Mesenteric fat pad (tissue), 1 donor: ENCODE measurements around the gene OXSR1. TPM values are rescaled to one million over a fixed set of nuclear protein-coding genes. Genes with fewer than 3 reads are reported as not detected.
"Not testable (repeated sequence)": the region's sequence is repeated elsewhere in the genome, so short reads cannot be mapped to it uniquely, and the experiment has no call there.

Experiments
- DNase-seq: peaks from one replicate; pipeline ENCODE4 v3.0.0-alpha.2; 2020; ENCODE audit warnings: low spot score
- total RNA-seq: library from RNA; stranded (reverse); fragmentation: NEBNext Ultra II Directional; extraction: Animal tissue kit (Norgen Biotek cat#: 25700); gene quantifications from one replicate; pipeline ENCODE4 v1.2.1, GENCODE V29; 2021
- donor health status: DM: yes; HTN: yes; CAD: no.

Gene OXSR1
- total RNA-seq, 1 donor from 2014 or later: 51.8 TPM

DNA sequence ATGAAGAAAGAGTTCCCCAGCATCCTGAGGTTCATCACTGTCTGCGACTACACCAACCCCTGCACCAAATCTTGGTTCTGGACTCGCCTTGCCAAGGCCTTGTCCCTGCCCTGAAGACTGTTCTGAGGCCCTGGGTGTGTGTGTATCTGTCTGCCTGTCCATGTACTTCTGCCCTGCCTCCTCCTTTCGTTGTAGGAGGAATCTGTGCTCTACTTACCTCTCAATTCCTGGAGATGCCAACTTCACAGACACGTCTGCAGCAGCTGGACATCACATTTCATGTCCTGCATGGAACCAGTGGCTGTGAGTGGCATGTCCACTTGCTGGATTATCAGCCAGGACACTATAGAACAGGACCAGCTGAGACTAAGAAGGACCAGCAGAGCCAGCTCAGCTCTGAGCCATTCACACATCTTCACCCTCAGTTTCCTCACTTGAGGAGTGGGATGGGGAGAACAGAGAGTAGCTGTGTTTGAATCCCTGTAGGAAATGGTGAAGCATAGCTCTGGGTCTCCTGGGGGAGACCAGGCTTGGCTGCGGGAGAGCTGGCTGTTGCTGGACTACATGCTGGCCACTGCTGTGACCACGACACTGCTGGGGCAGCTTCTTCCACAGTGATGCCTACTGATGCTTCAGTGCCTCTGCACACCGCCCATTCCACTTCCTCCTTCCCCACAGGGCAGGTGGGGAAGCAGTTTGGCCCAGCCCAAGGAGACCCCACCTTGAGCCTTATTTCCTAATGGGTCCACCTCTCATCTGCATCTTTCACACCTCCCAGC is 24.0 kb upstream of the OXSR1 start:
- DNase-seq: peak; percentile 87

DNA sequence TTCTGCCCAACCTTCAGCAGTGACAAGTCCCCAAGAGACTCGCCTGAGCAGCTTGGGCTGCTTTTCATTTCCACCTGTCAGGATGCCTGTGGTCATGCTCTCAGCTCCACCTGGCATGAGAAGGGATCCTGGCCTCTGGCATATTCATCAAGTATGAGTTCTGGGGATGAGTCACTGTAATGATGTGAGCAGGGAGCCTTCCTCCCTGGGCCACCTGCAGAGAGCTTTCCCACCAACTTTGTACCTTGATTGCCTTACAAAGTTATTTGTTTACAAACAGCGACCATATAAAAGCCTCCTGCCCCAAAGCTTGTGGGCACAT is 23.4 kb upstream of the OXSR1 start:
- DNase-seq: no peak

DNA sequence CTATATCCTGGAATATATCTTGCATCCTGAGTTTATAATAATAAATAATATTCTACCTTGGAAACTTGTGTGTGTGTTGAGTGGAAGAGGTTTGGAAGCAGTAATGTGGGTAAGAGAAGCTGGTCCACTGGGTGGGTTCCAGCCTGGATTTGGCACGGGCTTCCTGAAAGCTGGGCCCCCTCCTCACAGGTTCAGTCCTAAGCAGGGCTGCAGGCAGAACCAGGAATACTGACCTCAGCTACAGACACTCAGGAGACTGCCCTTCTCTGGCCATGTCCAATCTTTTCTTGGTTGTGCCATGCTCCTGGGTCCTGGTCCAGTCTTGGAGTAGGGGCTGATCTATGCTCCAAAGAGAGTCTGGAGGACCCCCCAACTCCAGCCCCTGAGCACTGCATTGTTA is 22.4 kb upstream of the OXSR1 start:
- DNase-seq: peak; percentile 57

DNA sequence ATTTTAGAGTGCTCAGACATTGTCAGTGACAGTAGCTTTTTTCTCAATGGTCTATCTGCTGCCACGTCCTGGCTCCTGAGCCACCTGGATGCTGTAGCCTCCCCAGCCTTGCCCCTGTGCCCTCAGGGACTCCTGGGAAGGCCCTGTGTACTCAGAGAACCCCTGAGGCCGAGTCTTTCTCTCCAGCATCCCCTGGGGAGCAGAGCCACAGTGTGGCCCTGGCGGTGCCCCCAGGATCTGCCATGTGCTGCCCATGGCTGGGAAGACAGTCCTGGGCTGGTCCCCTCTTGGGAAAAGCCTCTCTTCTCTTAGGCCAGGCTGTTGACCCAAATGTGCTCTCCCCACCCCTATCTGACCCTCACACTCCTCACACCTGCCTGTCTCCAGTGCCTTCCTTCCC is 21.8 kb upstream of the OXSR1 start:
- no peak for DNase-seq

DNA sequence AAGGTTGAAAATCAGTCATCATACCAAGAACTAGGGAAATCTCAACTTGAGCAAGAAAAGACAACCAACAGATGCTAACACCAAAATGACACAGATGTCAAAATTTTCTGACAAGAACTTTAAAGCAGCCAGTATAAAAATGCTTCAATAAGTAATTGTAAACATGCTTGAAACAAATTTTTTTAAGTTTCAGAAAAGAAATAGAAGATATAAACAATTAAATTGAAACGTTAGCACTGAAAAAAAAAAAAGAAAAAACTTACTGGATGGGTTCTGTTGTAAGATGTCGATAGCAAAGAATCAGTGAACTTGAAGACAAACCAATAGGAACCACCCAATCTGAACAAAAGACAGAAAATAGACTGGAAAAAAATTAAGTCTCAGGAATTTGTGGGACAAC is 18.8 kb upstream of the OXSR1 start:
- DNase-seq: no peak

DNA sequence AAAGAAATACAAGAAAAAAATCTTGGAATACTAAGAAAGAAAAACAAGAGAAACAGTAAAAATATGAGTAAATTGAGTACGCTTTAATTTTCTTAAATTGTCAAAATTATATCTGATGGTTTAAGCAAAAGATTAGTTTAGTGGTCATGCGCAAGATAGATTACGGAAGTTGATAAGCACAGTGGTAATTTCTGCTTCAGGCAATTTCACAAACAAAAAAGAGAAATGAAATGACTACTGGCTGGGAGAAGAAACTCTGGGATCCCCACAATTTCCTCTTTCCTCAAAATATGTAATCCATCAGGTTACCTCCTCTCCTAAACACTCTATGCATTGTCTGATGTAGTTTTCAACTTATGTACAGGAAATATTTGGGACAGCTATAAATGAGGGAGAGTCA is 17.9 kb upstream of the OXSR1 start:
- no peak for DNase-seq

DNA sequence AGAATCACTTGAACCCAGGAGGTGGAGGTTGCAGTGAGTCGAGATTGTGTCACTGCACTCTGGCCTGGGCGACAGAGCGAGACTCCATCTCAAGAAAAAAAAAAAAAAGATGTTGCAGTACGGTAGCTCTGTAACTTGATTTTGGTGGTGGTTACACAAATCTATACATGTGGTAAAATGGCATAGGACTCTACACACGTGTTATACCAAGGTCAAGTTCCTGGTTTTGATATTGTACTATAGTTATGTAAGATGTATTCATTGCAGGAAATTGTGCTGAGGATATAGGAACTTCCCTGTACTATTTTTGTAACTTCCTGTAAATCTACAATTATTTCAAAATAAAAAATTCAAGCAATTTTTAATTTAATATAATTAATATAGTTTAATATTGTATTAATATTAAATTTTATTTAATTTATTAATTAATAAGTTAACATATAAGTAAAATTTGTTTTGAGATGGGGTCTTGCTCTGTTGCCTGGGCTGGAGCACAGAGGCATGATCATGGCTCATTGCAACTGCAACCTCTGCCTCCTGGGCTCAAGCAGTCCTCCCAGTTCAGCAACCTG is 16.9 kb upstream of the OXSR1 start:
- no peak for DNase-seq

DNA sequence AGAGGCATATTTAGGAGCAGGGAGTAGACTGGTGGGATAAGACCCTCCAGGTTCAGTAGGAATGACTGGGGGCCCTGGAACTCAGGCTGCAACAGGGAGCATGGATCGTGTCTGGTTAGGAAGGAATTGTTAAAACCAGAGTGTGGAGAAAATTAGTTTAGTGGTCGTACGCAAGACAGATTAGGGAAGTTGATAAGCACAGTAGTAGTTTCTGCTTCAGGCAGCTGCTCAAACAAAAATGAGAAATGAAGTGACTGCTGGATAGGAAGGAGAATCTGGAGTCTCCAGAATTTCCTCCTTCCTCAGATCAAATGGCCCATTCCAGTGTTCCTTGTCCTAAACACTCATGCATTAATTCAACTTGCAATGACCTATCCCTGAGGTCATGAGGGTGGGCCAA is 15.6 kb upstream of the OXSR1 start:
- DNase-seq: no peak

DNA sequence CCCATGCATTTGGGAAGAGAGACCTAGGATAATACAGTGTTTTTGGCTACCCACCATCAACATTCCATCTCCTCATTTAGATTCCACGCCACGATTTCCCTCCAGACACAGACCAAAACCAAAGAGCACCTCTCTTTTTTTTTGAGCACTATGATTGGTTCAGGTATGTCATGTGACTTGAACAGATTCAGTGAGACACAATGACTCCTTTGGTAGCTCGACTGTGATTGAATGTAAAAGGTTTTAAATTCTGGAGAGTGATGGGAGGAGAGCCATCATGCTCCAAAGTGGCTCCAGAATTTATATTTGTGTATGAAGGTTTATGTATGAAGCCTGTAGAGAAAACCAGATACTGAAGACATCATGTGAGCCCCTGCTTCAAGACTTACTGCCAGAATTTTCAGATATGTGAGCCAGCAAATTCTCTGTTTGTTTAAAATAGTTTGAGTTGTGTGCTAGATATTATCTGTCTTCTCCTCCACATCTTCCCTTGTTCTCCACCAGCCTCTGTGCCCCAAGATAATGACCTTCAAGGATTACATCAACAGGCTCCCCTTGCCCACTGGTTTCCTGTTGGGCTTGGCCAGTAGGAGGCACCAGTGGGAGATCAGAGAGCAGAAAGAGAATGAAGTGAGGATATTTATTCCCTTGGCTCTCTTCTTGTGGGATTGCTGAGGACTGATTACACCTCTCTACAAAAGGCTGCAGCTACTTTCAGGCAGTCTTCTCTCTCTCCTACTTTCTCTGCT is 14.4 kb upstream of the OXSR1 start:
- DNase-seq: no peak

DNA sequence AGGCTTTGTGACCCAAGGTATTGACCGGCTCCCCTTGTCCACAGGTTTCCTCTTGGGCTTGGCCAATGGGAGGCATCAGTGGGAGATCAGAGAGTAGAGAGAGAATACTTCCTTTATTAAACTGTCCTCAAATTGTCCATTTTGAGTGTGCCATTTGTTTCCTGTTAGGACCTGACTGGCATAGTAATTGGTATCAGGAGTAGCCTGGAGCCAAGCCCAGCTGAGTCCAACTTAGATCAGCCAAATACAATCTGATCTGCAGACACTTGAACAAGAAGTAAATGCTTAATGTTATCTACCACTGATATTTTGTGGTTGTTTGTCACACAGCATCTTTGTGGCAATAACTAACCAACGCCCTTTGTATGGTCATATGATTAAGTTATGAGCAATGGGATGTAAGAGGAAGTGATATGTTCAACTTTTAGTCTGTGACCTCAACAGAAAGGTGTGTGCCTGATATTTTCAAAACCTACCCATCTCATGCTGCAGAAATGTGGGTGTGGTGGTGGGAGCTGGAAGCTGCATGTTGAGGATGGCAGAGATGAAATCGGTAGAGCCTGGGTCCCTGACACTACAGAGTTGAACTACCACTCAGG is 13.6 kb upstream of the OXSR1 start:
- DNase-seq: no peak

DNA sequence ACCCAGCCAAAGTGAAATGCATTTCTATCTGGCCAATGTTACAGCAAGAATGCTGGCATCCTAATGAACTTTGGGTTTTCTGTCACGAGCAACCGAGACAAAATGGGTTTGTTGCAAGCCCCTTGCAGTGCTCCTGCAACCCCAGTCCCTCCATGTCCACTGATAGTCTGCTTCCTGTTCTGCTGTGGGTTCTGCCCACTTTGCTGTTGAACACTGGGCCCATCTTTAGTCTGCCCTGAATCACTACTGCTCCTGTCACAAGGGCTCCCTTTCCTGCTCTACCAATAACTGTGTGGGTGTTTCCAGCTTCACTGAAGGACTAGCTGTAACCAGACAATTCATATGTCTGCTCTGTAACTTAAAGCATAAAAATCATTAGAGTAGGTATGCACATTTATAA is 12.7 kb upstream of the OXSR1 start:
- DNase-seq: no peak

DNA sequence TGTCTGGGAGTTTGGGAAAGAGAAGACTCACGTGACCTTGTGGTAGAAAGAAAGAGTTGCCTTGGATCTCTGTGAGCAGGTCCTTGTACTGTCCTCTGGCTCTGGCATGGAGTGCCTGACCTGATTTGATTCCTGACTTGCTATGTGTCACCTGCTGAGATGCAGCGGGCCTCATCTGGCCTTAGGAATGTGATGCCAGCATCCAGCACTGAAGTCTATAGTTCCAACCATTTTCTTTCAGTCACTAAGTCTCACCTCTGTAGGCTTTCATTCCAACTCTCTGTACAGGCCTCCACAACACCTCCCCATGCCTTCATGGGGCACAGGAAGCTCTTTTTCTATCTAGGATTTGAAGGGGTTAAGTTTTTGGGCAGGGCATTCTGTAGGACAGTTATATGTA is 12.1 kb upstream of the OXSR1 start:
- DNase-seq: no peak

DNA sequence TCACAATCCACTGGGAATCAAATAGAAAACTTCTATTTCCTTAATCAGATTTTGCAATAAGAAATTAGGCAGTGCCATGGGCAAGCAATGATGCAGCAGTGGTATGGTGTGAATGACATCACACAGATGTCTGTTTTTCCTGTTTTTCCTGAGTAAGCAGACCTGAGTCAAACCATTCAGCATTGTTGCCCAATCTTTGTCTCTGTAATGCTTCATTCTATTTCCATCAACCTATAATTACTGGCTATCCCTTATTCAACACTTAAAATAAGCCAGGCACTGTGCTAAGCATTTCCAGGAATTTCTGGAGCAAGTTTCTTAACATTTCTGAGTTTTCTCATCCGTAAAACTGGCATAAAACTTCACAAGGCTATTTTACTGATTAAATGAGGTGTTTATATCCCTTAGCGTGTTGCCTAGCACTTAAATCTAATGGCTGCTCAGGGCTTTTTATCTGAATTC is 11.3 kb upstream of the OXSR1 start:
- no peak for DNase-seq

DNA sequence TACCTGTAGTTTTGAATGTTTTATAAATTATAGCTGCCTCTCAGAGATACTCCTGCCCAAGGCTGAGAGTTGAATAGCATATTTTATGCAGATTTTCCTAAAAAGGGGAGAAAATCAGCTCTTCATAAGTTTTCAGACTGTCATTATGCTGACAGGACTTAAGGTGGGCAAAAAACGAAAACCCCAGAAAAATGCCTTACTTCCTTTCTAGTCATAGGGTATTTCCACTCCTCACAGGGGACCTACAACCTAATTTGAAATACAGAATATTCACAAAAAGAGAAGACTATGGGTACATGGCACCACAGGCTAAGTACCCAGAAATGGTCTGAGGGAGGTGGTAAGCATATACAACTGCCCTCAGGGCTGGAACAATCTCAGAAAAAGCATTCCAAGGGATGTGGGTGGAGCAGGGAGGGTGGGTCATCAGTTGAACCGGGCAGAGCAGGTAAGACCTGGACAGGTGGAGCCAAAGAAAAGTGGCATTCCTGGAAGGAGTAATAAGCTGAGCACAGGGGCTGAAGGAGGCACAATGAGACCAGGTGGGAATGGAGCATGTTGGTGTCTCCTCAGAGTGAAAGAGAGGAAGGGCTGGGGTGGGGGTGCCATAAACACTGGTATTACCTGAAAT is 10.6 kb upstream of the OXSR1 start:
- DNase-seq: no peak

DNA sequence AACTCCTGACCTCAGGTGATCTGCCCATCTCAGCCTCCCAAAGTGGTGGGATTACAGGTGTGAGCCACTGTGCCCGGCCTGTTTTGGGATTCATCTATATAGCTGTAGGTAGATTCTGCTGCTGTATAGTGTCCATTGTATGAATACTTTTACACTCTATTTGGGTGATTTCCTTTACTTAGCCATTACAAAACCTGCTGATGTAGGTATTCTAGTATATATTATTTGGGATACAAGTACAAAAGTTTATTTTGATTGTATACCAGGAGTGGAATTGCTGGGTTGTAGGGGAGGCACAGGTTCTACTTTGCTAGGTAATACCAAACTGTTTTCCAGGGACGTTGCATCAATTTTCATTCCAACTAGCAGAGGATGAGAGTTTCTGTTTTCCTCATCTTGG is 9.5 kb upstream of the OXSR1 start:
- DNase-seq: no peak

DNA sequence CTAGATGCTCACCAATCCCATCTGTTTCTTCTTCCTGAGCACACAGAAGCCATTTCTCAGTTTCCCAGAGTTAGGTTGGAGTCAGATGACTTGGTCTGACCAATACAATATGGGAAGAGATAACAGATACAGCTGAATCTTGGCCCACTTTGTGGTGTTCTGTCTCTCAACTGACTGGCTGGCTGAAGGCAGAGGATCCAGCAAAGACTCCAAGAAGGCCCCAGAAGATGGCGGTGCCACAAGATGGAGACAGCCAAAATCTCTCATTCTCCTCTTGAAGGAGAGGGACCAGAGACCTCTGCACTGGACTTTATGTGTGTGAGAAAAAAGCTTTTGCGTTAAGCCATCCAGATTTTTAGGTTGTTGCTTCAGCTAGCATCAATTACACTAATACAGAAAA is 8.2 kb upstream of the OXSR1 start:
- DNase-seq: no peak

DNA sequence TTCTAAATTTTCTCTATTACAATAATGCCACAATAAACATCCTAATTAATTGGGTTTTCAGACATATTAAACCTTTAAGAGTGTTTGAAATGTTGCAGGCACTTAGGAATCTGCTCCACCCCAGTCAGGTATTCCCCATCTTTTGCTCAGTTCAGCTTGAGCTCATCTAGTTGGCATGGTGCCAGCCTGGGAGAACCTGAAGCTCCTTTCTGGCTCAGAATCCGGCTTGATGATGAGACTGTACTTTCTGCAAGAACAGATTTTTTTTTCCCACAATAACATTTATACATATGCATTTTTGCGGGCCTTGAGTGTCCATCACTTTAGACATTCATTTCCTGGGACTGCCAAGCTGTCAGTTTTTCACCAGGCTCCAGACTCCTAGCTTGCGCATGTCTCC is 7.7 kb upstream of the OXSR1 start:
- DNase-seq: no peak

DNA sequence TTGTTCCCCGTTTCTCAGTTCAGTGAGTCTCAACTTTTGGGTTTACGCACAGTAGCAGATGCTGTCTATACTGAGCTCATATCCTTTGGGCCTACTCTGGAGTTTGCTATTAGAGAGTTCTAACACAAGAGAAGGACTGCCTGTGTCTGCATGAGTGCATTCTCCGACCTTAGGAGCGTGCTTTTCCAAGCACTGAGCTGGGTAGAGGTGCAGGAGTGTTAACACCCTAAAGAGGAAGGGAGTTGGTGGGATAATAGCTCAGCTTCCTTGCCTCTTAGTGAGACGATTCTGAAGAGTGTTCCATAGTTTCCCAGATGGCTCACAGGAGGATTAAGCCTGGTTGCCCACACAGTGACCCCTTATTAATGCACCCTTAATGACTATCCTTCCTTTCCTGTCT is 6.9 kb upstream of the OXSR1 start:
- DNase-seq: no peak

DNA sequence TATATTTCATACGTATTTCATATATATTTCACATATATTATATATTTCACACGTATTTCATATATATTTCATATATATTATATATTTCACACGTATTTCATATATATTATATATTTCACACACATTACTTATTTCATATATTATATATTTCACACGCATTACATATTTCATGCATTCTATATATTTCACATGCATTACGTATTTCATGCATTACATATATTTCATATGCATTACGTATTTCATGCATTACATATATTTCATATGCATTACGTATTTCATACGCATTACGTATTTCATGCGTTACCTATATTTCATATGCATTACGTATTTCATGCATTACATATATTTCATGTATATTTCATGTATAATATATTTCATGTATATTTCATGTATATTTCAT is 4.6 kb upstream of the OXSR1 start:
- not testable (repeated sequence) for DNase-seq

DNA sequence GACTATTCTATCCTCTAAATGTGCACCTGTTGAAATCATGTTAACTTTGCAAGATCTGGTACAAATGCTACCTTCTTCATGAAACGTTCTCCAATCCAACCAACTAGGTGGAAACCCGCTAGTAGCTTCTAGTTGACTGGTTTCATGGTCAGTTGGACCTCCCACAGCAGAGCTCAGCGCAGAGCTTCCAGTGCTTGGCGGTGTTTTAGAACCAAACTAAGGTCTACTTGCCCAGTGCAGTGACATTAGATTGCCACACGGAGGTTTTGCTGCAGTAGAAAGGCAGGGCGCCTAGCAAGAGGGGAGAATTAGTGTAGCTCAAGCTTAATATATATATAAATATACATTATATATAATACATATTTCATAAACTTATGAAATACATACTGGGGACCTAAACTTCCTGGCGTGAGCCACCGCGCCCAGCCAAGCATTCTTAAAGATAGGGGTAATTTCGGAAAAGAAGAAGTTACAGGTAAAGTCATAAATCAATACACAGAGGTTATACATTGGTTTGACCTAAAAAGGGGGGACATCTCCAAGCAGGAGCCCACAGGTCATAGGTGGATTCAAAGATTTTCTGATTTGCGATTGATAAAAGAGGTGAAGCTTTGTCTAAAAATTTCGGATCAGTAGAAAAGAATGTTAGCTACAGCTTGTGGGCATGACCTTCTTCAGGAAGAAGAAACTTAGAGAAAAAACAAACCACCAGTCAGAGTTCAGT is 2.1 kb upstream of the OXSR1 start:
- no peak for DNase-seq
